HepG2 (cell line): ENCODE results near the gene MTARC1. TPM values are rescaled to one million over a fixed set of nuclear protein-coding genes. Genes with fewer than 3 reads are reported as not detected.

Experiments
- CENPT ChIP-seq: sonication (generic); formaldehyde crosslinking; IDR thresholded peaks from 2 replicates; pipeline ENCODE4 v1.8.0; 2022; ENCODE audit warnings: low read depth, mild to moderate bottlenecking, moderate library complexity, missing genetic modification reagents
- CREB1 ChIP-seq, 2 experiments: fragments of 450-650 bp in 1 of 2; IDR thresholded peaks; 2 replicates each; pipeline ENCODE4 v1.6.1; 2016 to 2017; ENCODE audit warnings: control low read depth in 1 of 2, mild to moderate bottlenecking in 1 of 2, missing compliant biosample characterization in 1 of 2, missing genetic modification characterization in 1 of 2
- ELF4 ChIP-seq: sonication (generic); formaldehyde crosslinking; IDR thresholded peaks from 2 replicates; pipeline ENCODE4 v1.5.0; 2020; ENCODE audit warnings: missing genetic modification reagents, mild to moderate bottlenecking, moderate library complexity, borderline replicate concordance
- JUND ChIP-seq: sonication (generic); formaldehyde crosslinking; IDR thresholded peaks from 2 replicates; pipeline ENCODE4 v1.8.0; 2022; ENCODE audit warnings: mild to moderate bottlenecking, missing genetic modification reagents
- KDM5B ChIP-seq: sonication (generic); formaldehyde crosslinking; IDR thresholded peaks from 2 replicates; pipeline ENCODE4 v1.4.0; 2020; ENCODE audit warnings: missing genetic modification reagents, mild to moderate bottlenecking, borderline replicate concordance
- KDM6A ChIP-seq: IDR thresholded peaks from 2 replicates; pipeline ENCODE4 v1.6.1; 2016; ENCODE audit warnings: low read depth
- MYC ChIP-seq: sonication (generic); formaldehyde crosslinking; IDR thresholded peaks from 2 replicates; pipeline ENCODE4 v1.9.0; 2021; ENCODE audit warnings: missing genetic modification reagents, borderline replicate concordance
- REPIN1 ChIP-seq: sonication (generic); formaldehyde crosslinking; IDR thresholded peaks from 2 replicates; pipeline ENCODE4 v1.8.0; 2022; ENCODE audit warnings: missing genetic modification reagents, low read depth, mild to moderate bottlenecking, borderline replicate concordance
- SRF ChIP-seq: IDR thresholded peaks from 2 replicates; pipeline ENCODE4 v1.6.1; 2011; ENCODE audit warnings: mild to moderate bottlenecking, low read depth, low read length, moderate library complexity
- SUZ12 ChIP-seq: fragments of 150-350 bp; IDR thresholded peaks from 2 replicates; pipeline ENCODE4 v1.6.1; 2014; ENCODE audit warnings: low read depth, low read length
- TOE1 ChIP-seq: sonication (generic); formaldehyde crosslinking; IDR thresholded peaks from 2 replicates; pipeline ENCODE4 v1.4.0; 2020; ENCODE audit warnings: mild to moderate bottlenecking, missing genetic modification reagents
- ZFP1 ChIP-seq: IDR thresholded peaks from 2 replicates; pipeline ENCODE4 v1.6.1; 2016
- ZNF101 ChIP-seq: sonication (generic); formaldehyde crosslinking; IDR thresholded peaks from 2 replicates; pipeline ENCODE4 v1.4.0; 2020; ENCODE audit warnings: mild to moderate bottlenecking, low read depth, missing genetic modification reagents, borderline replicate concordance
- ZNF563 ChIP-seq: sonication (generic); formaldehyde crosslinking; IDR thresholded peaks from 2 replicates; pipeline ENCODE4 v1.8.0; 2022; ENCODE audit warnings: mild to moderate bottlenecking, moderate library complexity, missing genetic modification reagents
- ZNF564 ChIP-seq: sonication (generic); formaldehyde crosslinking; IDR thresholded peaks from 2 replicates; pipeline ENCODE4 v1.8.1; 2023; ENCODE audit warnings: mild to moderate bottlenecking, missing genetic modification reagents
- ZNF724P ChIP-seq: sonication (generic); formaldehyde crosslinking; IDR thresholded peaks from 2 replicates; pipeline ENCODE4 v1.8.0; 2022; ENCODE audit warnings: missing genetic modification reagents, borderline replicate concordance
- ZNF780A ChIP-seq: sonication (generic); formaldehyde crosslinking; IDR thresholded peaks from 2 replicates; pipeline ENCODE4 v1.8.0; 2022; ENCODE audit warnings: mild to moderate bottlenecking, missing genetic modification reagents, moderate library complexity
- ZNF781 ChIP-seq: sonication (generic); formaldehyde crosslinking; IDR thresholded peaks from 2 replicates; pipeline ENCODE4 v1.5.1; 2020; ENCODE audit warnings: borderline replicate concordance, mild to moderate bottlenecking, missing genetic modification reagents; ENCODE audit errors: not compliant biosample characterization
- polyA plus RNA-seq, 8 experiments: library from polyadenylated mRNA; depleted of rRNA in 3 of 8; stranded (reverse) in 7 of 8; unstranded in 1 of 8; fragments of >200 nt; fragmentation: Illumina TruSeq in 4 of 8; extraction: Trizol in 4 of 8; gene quantifications; 2 replicates each; pipeline versions ENCODE4 v1.2.1 to v1.2.3, GENCODE V29; 2011 to 2016; ENCODE audit warnings: low read depth in 4 of 8, missing spikeins in 1 of 8, mixed read lengths in 1 of 8; ENCODE audit not compliant: insufficient read depth in 1 of 8
- total RNA-seq, 5 experiments: library from RNA; depleted of rRNA; stranded (reverse); fragments of >200 nt; fragmentation: Illumina TruSeq; extraction: Trizol; gene quantifications; 2 replicates each; pipeline ENCODE4 v1.2.3, GENCODE V29; 2016; ENCODE audit warnings: low read depth in 1 of 5
- TF ChIP-seq, protein P1 (sequence below): sonication (generic); formaldehyde crosslinking; IDR thresholded peaks from 2 replicates; pipeline ENCODE4 v1.4.0; 2020; ENCODE audit warnings: missing genetic modification reagents
- TF ChIP-seq, protein P2 (sequence below): IDR thresholded peaks from 2 replicates; pipeline ENCODE4 v1.6.1; 2016
- TF ChIP-seq, protein P3 (sequence below): sonication (generic); formaldehyde crosslinking; IDR thresholded peaks from 2 replicates; pipeline ENCODE4 v1.5.0; 2020; ENCODE audit warnings: mild to moderate bottlenecking, missing genetic modification reagents
- TF ChIP-seq, protein P4 (sequence below): sonication (generic); formaldehyde crosslinking; IDR thresholded peaks from 2 replicates; pipeline ENCODE4 v1.4.0; 2020; ENCODE audit warnings: mild to moderate bottlenecking, low read depth, missing genetic modification reagents

Gene MTARC1
- total and polyA plus RNA-seq, 2 of the 13 experiments (the other 11 are each of a cell fraction or from before 2014, with no cell fraction given) = 19.4 to 106 TPM

DNA sequence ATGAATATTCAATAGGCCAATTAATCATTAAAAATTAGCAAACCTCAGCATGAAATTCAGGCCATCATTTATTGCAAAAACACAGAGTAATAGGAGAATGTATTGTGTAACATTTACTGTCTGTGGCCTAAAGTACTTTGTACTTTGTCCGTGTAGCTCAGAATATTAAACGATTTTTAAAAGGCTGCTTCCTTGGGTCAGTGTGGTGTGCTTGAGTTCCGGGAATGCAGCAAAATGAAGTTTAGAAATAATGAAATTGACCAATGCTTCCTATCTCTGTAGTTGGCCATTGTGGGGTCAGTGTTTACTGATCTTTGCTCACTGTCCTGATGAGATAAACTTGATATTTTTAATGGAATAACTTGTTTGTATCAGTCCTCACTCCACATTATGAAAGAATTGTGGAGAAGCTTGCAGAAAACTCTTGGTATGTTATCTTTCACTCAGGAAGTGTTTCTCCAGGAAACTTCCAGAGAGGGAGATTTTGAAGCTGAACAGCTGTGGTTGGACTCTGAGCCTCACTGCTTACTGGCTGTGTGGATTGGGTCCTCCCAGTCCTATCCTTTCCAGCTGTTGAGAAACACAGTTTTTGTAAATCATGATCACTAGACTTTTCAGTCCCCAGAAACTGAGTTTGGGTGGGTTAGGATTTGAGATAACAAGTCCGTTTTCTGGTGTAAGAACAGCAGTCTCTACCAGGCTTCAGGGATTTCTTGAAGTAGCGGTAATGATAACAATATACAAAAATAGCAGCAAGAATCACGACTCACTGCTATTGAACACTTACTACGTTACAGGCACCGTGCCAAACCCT is 19.2 kb upstream of the MTARC1 start (continued):
- TF ChIP-seq, protein P1, sequence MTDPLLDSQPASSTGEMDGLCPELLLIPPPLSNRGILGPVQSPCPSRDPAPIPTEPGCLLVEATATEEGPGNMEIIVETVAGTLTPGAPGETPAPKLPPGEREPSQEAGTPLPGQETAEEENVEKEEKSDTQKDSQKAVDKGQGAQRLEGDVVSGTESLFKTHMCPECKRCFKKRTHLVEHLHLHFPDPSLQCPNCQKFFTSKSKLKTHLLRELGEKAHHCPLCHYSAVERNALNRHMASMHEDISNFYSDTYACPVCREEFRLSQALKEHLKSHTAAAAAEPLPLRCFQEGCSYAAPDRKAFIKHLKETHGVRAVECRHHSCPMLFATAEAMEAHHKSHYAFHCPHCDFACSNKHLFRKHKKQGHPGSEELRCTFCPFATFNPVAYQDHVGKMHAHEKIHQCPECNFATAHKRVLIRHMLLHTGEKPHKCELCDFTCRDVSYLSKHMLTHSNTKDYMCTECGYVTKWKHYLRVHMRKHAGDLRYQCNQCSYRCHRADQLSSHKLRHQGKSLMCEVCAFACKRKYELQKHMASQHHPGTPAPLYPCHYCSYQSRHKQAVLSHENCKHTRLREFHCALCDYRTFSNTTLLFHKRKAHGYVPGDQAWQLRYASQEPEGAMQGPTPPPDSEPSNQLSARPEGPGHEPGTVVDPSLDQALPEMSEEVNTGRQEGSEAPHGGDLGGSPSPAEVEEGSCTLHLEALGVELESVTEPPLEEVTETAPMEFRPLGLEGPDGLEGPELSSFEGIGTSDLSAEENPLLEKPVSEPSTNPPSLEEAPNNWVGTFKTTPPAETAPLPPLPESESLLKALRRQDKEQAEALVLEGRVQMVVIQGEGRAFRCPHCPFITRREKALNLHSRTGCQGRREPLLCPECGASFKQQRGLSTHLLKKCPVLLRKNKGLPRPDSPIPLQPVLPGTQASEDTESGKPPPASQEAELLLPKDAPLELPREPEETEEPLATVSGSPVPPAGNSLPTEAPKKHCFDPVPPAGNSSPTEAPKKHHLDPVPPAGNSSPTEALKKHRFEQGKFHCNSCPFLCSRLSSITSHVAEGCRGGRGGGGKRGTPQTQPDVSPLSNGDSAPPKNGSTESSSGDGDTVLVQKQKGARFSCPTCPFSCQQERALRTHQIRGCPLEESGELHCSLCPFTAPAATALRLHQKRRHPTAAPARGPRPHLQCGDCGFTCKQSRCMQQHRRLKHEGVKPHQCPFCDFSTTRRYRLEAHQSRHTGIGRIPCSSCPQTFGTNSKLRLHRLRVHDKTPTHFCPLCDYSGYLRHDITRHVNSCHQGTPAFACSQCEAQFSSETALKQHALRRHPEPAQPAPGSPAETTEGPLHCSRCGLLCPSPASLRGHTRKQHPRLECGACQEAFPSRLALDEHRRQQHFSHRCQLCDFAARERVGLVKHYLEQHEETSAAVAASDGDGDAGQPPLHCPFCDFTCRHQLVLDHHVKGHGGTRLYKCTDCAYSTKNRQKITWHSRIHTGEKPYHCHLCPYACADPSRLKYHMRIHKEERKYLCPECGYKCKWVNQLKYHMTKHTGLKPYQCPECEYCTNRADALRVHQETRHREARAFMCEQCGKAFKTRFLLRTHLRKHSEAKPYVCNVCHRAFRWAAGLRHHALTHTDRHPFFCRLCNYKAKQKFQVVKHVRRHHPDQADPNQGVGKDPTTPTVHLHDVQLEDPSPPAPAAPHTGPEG (CRISPR knock-in tag) = no peak
- TF ChIP-seq TOE1 (no peak), ZNF781 (CRISPR knock-in tag) (no peak), ZNF563 (CRISPR knock-in tag) (no peak), MYC (CRISPR knock-in tag) (no peak), KDM5B (CRISPR knock-in tag) (no peak), ZNF724P (CRISPR knock-in tag) (no peak), ZNF564 (CRISPR knock-in tag) (no peak), ZFP1 (CRISPR knock-in tag) (no peak; the same call in 1 of the 2 replicates), SRF (no peak), SUZ12 (no peak), ZNF101 (CRISPR knock-in tag) (no peak), JUND (no peak), CENPT (CRISPR knock-in tag) (no peak), KDM6A (CRISPR knock-in tag) (peak; percentile 72), ELF4 (CRISPR knock-in tag) (peak; percentile 54; the same call in 1 of the 2 replicates), CREB1 (IDR thresholded peaks at IDR 0.05) (no peak), CREB1 (CRISPR knock-in tag; IDR thresholded peaks at IDR 0.05) (no peak; the same call in 1 of the 2 replicates), ZNF780A (CRISPR knock-in tag) (no peak), REPIN1 (no peak)
- TF ChIP-seq, protein P2, sequence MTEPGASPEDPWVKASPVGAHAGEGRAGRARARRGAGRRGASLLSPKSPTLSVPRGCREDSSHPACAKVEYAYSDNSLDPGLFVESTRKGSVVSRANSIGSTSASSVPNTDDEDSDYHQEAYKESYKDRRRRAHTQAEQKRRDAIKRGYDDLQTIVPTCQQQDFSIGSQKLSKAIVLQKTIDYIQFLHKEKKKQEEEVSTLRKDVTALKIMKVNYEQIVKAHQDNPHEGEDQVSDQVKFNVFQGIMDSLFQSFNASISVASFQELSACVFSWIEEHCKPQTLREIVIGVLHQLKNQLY (CRISPR knock-in tag) = no peak
- TF ChIP-seq, protein P3, sequence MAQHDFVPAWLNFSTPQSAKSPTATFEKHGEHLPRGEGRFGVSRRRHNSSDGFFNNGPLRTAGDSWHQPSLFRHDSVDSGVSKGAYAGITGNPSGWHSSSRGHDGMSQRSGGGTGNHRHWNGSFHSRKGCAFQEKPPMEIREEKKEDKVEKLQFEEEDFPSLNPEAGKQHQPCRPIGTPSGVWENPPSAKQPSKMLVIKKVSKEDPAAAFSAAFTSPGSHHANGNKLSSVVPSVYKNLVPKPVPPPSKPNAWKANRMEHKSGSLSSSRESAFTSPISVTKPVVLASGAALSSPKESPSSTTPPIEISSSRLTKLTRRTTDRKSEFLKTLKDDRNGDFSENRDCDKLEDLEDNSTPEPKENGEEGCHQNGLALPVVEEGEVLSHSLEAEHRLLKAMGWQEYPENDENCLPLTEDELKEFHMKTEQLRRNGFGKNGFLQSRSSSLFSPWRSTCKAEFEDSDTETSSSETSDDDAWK (CRISPR knock-in tag) = no peak
- TF ChIP-seq, protein P4, sequence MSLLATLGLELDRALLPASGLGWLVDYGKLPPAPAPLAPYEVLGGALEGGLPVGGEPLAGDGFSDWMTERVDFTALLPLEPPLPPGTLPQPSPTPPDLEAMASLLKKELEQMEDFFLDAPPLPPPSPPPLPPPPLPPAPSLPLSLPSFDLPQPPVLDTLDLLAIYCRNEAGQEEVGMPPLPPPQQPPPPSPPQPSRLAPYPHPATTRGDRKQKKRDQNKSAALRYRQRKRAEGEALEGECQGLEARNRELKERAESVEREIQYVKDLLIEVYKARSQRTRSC (CRISPR knock-in tag) = no peak
